ENCODE results near the gene TUFT1.

Gene TUFT1

GRCh38 chr1:151581921-151582320 lies 41.8 kb downstream of the TUFT1 start:
- no peak for DNase-seq

GRCh38 chr1:151583796-151584195 lies 43.7 kb downstream of the TUFT1 start:
- DNase-seq = no peak

- no peak for DNase-seq
Measured at GRCh38 chr1:151584278-151584677, 44.2 kb downstream of the TUFT1 start.

- DNase-seq = no peak
Measured at GRCh38 chr1:151584780-151585179, 44.7 kb downstream of the TUFT1 start.

- no peak for DNase-seq
Measured at GRCh38 chr1:151585622-151586021, 45.5 kb downstream of the TUFT1 start.

- no peak for DNase-seq
Measured at GRCh38 chr1:151590961-151591360, 50.9 kb downstream of the TUFT1 start.

GRCh38 chr1:151593730-151594129 lies 53.6 kb downstream of the TUFT1 start:
- DNase-seq = peak in 1 of 3 donors; percentile 6

- DNase-seq = peak; percentile 49 to 65 (median 50)
Measured at GRCh38 chr1:151594143-151594625, 54.1 kb downstream of the TUFT1 start.

GRCh38 chr1:151596166-151596953 lies 56.3 kb downstream of the TUFT1 start:
- no peak for DNase-seq

GRCh38 chr1:151602550-151602949 lies 62.4 kb downstream of the TUFT1 start:
- DNase-seq = peak; percentile 71 to 76 (median 72)

- peak in 1 of 3 donors; percentile 9 for DNase-seq
Measured at GRCh38 chr1:151604291-151604690, 64.2 kb downstream of the TUFT1 start.

GRCh38 chr1:151606384-151606783 lies 66.3 kb downstream of the TUFT1 start:
- DNase-seq = peak; percentile 29 to 38 (median 33)

- DNase-seq = no peak
Measured at GRCh38 chr1:151606857-151607256, 66.7 kb downstream of the TUFT1 start.

- DNase-seq = no peak
Measured at GRCh38 chr1:151610142-151610541, 70.0 kb downstream of the TUFT1 start.

GRCh38 chr1:151611288-151611790 lies 71.2 kb downstream of the TUFT1 start:
- DNase-seq = peak; percentile 89 to 99 (median 98)

GRCh38 chr1:151611832-151612500 lies 71.9 kb downstream of the TUFT1 start, which contains the start of gene SNX27:
Gene SNX27 (plus strand): TSS chr1:151612050. CDS start chr1:151612202, 152 bp downstream.
- peak; percentile 86 to 93 (median 93) for DNase-seq

GRCh38 chr1:151612501-151613281 lies 72.6 kb downstream of the TUFT1 start:
- peak; percentile 56 to 78 (median 69) for DNase-seq

- no peak for DNase-seq
Measured at GRCh38 chr1:151613282-151613780, 73.2 kb downstream of the TUFT1 start.

- no peak for DNase-seq
Measured at GRCh38 chr1:151615711-151616504, 75.8 kb downstream of the TUFT1 start.

GRCh38 chr1:151616505-151616849 lies 76.4 kb downstream of the TUFT1 start:
- DNase-seq = no peak

GRCh38 chr1:151618003-151618402 lies 77.9 kb downstream of the TUFT1 start:
- no peak for DNase-seq

- no peak for DNase-seq
Measured at GRCh38 chr1:151618470-151618869, 78.4 kb downstream of the TUFT1 start.
